HepG2 (cell line): ENCODE results near the gene NEDD4L. TPM values are rescaled to one million over a fixed set of nuclear protein-coding genes. Genes with fewer than 3 reads are reported as not detected.

Source experiments
- ATAC-seq: fragments of 200-7000 bp; cut with Tn5 transposase; 3 replicates; pipeline ENCODE4 v1.9.1; 2020; ENCODE audit warnings: mild to moderate bottlenecking, moderate library complexity
- BruUV-seq: library from RNA; stranded (reverse); fragments of 400-500 nt; replicated peaks from 2 replicates; lab custom pipeline; 2021; lab: Mats Ljungman, UMichigan
- CTCF ChIA-PET: fragments of 300-600 bp; formaldehyde crosslinking; extraction: SDS; loops from one replicate; lab custom pipeline; 2021; ENCODE audit warnings: low total read pairs, inconsistent platforms, low intra/inter-chr PET ratio; lab: Yijun Ruan, JAX
- POLR2A ChIA-PET: fragments of 350-600 bp; sonication (Branson Sonifier 250); formaldehyde crosslinking; loops from one replicate; lab custom pipeline; 2020; ENCODE audit warnings: antibody characterized with exemption, inconsistent platforms; lab: Yijun Ruan, JAX
- DNase-seq: peaks from one replicate; pipeline ENCODE4 v3.0.0-alpha.2; 2015; ENCODE audit warnings: low spot score
- FAIRE-seq: peaks from 3 replicates; lab custom pipeline; 2011; peaks lifted over from hg19 to GRCh38; lab: Jason Lieb, UNC
- H2AFZ ChIP-seq: one replicate; pipeline ENCODE4 v1.6.1; 2011; ENCODE audit warnings: low read length, inconsistent platforms
- H3K27ac ChIP-seq: fragments of 300-600 bp; 3 replicates; pipeline ENCODE4 v1.8.0; 2011; ENCODE audit warnings: mixed run types, mild to moderate bottlenecking, mixed read lengths, low read length, inconsistent platforms; ENCODE audit not compliant: insufficient read depth; ENCODE audit errors: extremely low read length
- H3K27me3 ChIP-seq, 2 experiments: fragments of 200-600 bp in 1 of 2; 2 replicates in 1 of 2; 3 replicates in 1 of 2; pipeline versions ENCODE4 v1.6.0 to v1.8.0; 2011; ENCODE audit warnings: low read length in 2 of 2, mild to moderate bottlenecking in 2 of 2, moderate library complexity in 2 of 2, inconsistent platforms in 1 of 2; ENCODE audit not compliant: insufficient read depth in 2 of 2, control insufficient read depth in 1 of 2
- H3K36me3 ChIP-seq, 2 experiments: fragments of 200-600 bp in 1 of 2; replicated peaks in 1 of 2; 2 replicates in 1 of 2; 3 replicates in 1 of 2; pipeline versions ENCODE4 v1.5.1 to v1.8.0; 2011; ENCODE audit warnings: low read length in 2 of 2, inconsistent platforms in 1 of 2; ENCODE audit not compliant: insufficient read depth in 2 of 2, control insufficient read depth in 1 of 2
- H3K4me1 ChIP-seq: 2 replicates; pipeline ENCODE4 v1.5.1; 2012; ENCODE audit warnings: low read length, inconsistent platforms; ENCODE audit not compliant: insufficient read depth
- H3K4me2 ChIP-seq: 2 replicates; pipeline ENCODE4 v1.6.0; 2011; ENCODE audit warnings: low read depth, low read length, inconsistent platforms
- H3K4me3 ChIP-seq, 3 experiments: fragments of 200-600 bp in 1 of 3; sonication (generic), shearing (Covaris generic) in 1 of 3; replicated peaks in 1 of 3; 2 replicates each; pipeline ENCODE4 v1.5.1; 2011 to 2016; ENCODE audit warnings: low read length in 3 of 3, inconsistent platforms in 2 of 3, low read depth in 2 of 3, mild to moderate bottlenecking in 2 of 3, control low read depth in 1 of 3, mixed read lengths in 1 of 3; ENCODE audit not compliant: insufficient read depth in 1 of 3
- H3K79me2 ChIP-seq: one replicate; pipeline ENCODE4 v1.6.1; 2011; ENCODE audit warnings: low read length, inconsistent platforms; ENCODE audit not compliant: insufficient read depth
- H3K9ac ChIP-seq: 2 replicates; pipeline ENCODE4 v1.6.0; 2011; ENCODE audit warnings: mild to moderate bottlenecking, low read depth, low read length, inconsistent platforms; ENCODE audit not compliant: insufficient read depth
- H3K9me3 ChIP-seq: 2 replicates; pipeline ENCODE4 v1.5.1; 2012; ENCODE audit warnings: mild to moderate bottlenecking, low read length
- H4K20me1 ChIP-seq: 2 replicates; pipeline ENCODE4 v1.6.0; 2011; ENCODE audit warnings: inconsistent platforms, mild to moderate bottlenecking, low read length, moderate library complexity; ENCODE audit not compliant: insufficient read depth
- ARNT ChIP-seq: fragments of 450-650 bp; IDR thresholded peaks from 2 replicates; pipeline ENCODE4 v1.6.1; 2017
- ISL2 ChIP-seq: sonication (generic); formaldehyde crosslinking; IDR thresholded peaks from 2 replicates; pipeline ENCODE4 v1.5.0; 2020; ENCODE audit warnings: missing genetic modification reagents
- MIER2 ChIP-seq: IDR thresholded peaks from 2 replicates; pipeline ENCODE4 v1.6.1; 2016; ENCODE audit warnings: missing biosample characterization, missing genetic modification reagents
- MLLT10 ChIP-seq: sonication (generic); formaldehyde crosslinking; IDR thresholded peaks from 2 replicates; pipeline ENCODE4 v1.4.0; 2020; ENCODE audit warnings: missing genetic modification reagents
- SKI ChIP-seq: fragments of 450-650 bp; IDR thresholded peaks from one replicate; pipeline ENCODE4 v1.6.1; 2018; ENCODE audit warnings: mild to moderate bottlenecking; ENCODE audit not compliant: partially characterized antibody
- SYNCRIP ChIP-seq: fragments of 200-400 bp; formaldehyde crosslinking; IDR thresholded peaks from 2 replicates; pipeline ENCODE4 v1.6.1; 2018; ENCODE audit warnings: mild to moderate bottlenecking, low read depth, low read length; ENCODE audit not compliant: insufficient read depth
- ZFAT ChIP-seq: sonication (generic); formaldehyde crosslinking; conservative IDR thresholded peaks from 2 replicates; pipeline ENCODE4 v1.8.1; 2023; ENCODE audit warnings: missing genetic modification reagents, inconsistent platforms
- ZFY ChIP-seq: sonication (generic); formaldehyde crosslinking; IDR thresholded peaks from 2 replicates; pipeline ENCODE4 v1.4.0; 2020; ENCODE audit warnings: missing genetic modification reagents
- ZIK1 ChIP-seq: sonication (generic); formaldehyde crosslinking; IDR thresholded peaks from 2 replicates; pipeline ENCODE4 v1.5.0; 2020; ENCODE audit warnings: mild to moderate bottlenecking, low read depth, missing genetic modification reagents, borderline replicate concordance
- ZMAT3 ChIP-seq: sonication (generic); formaldehyde crosslinking; conservative IDR thresholded peaks from 2 replicates; pipeline ENCODE4 v1.7.0; 2021; ENCODE audit warnings: missing genetic modification reagents
- ZNF367 ChIP-seq: sonication (generic); formaldehyde crosslinking; IDR thresholded peaks from 2 replicates; pipeline ENCODE4 v1.4.0; 2020; ENCODE audit warnings: missing genetic modification reagents, borderline replicate concordance
- ZNF83 ChIP-seq: sonication (generic); formaldehyde crosslinking; IDR thresholded peaks from 2 replicates; pipeline ENCODE4 v1.4.0; 2020; ENCODE audit warnings: missing genetic modification reagents, mild to moderate bottlenecking, borderline replicate concordance
- ZNF879 ChIP-seq: sonication (generic); formaldehyde crosslinking; IDR thresholded peaks from 2 replicates; pipeline ENCODE4 v1.8.1; 2023; ENCODE audit warnings: missing genetic modification reagents
- WGBS: methylation state at CpG from one replicate; pipeline ENCODE4 v1.1.6; 2017; ENCODE audit warnings: low lambda C conversion rate; 5-methylcytosine and 5-hydroxymethylcytosine counted together
- in situ Hi-C: cut with HindIII; loops from 2 replicates; pipeline ENCODE4 v1.10.0; 2017; ENCODE audit warnings: low pct_unique_long_range_greater_than_20kb; ENCODE audit not compliant: extremely low pct_ligation_motif_present
- intact Hi-C: fragments of 100-400 bp; cut with micrococcal nuclease; formaldehyde crosslinking; loops from one replicate; pipeline ENCODE4 v1.10.0; 2022; ENCODE audit not compliant: unreplicated experiment
- polyA plus RNA-seq, 8 experiments: library from polyadenylated mRNA; depleted of rRNA in 3 of 8; stranded (reverse) in 7 of 8; unstranded in 1 of 8; fragments of >200 nt; fragmentation: Illumina TruSeq in 4 of 8; extraction: Trizol in 4 of 8; gene quantifications; 2 replicates each; pipeline versions ENCODE4 v1.2.1 to v1.2.3, GENCODE V29; 2011 to 2016; ENCODE audit warnings: low read depth in 4 of 8, missing spikeins in 1 of 8, mixed read lengths in 1 of 8; ENCODE audit not compliant: insufficient read depth in 1 of 8
- total RNA-seq, 5 experiments: library from RNA; depleted of rRNA; stranded (reverse); fragments of >200 nt; fragmentation: Illumina TruSeq; extraction: Trizol; gene quantifications; 2 replicates each; pipeline ENCODE4 v1.2.3, GENCODE V29; 2016; ENCODE audit warnings: low read depth in 1 of 5
- TF ChIP-seq, protein P1 (sequence below): sonication (generic); formaldehyde crosslinking; IDR thresholded peaks from 2 replicates; pipeline ENCODE4 v1.5.1; 2020; ENCODE audit warnings: missing genetic modification reagents, mild to moderate bottlenecking, borderline replicate concordance
- TF ChIP-seq, protein P2 (sequence below): IDR thresholded peaks from 2 replicates; pipeline ENCODE4 v1.6.1; 2016; ENCODE audit warnings: low read depth, control low read depth
- TF ChIP-seq, protein P3 (sequence below): IDR thresholded peaks from 2 replicates; pipeline ENCODE4 v1.4.0; 2020; ENCODE audit warnings: mild to moderate bottlenecking, missing genetic modification reagents
- TF ChIP-seq, protein P4 (sequence below): sonication (generic); formaldehyde crosslinking; IDR thresholded peaks from 2 replicates; pipeline ENCODE4 v1.5.0; 2020; ENCODE audit warnings: missing genetic modification reagents

Gene NEDD4L
- total and polyA plus RNA-seq, 2 of the 13 experiments (the other 11 are each of a cell fraction or from before 2014, with no cell fraction given): 168 to 390 TPM

DNA sequence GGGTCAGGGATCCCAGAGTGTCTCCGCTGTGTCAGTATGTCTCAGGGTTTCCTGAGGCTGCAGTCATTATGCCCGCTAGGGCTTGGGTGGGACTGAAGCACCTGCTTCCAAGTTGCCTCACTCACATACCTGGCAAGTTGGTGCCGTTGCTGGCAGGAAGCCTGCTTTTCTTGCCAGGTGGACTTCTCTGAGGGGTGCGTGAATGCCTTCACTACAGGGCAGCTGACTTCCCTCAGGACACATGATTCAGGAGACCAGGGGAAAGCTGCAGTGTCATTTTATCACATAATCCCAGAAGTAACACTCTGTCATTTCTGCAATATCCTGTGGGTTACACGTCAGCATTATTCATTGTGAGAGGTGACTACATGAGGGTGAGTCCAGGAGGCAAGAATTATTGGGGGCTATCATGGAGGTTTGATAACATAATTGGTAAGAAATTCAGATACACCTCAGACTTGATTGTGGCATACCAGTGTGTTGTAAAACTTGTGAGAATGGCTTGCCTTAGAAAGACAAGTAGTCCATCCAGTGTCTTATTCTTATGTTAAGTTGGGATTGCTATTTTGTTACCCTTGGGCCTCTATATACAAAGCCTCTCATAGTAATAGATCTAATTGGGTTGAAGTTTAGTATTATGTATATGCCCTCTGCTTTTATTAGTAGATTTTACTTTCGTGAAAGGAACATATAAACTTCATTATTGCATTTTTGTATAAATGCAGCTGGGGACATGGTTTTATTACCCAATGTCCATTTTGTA, 44.1 kb downstream of the NEDD4L start:
- Histone ChIP-seq H3K9me3 (no peaks in the 10 kb centered on the region), H3K4me2 (no peak overlapping the region), H3K36me3 (no peaks in the 10 kb centered on the region), H3K4me1 (no peaks in the 10 kb centered on the region), H3K79me2 (peaks cover 22% of the 10 kb centered on the region), H2AFZ (no peak overlapping the region), H3K4me3 (no peak overlapping the region), H3K9ac (no peak overlapping the region), H3K27ac (no peak overlapping the region), H4K20me1 (0 out of 2 replicates have a peak, but pooled peaks cover 3% of the 10 kb centered on the region), H3K27me3 (no peaks in the 10 kb centered on the region)
- POLR2A ChIA-PET: no interaction called here
- BruUV-seq: no TSS peak
- TF ChIP-seq ZNF367: no peak
- TF ChIP-seq ISL2 (CRISPR knock-in tag): no peak
- no peak for TF ChIP-seq SYNCRIP
- TF ChIP-seq SKI: no peak
- TF ChIP-seq, protein P1, sequence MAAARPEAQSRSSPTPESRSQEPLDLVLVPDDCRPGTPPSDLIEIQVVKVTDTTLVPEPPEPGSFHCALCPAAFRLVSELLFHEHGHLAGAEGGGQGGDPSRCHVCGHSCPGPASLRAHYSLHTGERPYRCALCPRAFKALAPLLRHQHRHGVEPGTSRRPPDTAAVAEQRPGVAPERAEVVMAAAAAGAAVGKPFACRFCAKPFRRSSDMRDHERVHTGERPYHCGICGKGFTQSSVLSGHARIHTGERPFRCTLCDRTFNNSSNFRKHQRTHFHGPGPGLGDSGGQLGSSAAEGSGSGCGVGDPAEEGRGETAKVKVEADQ: no peak
- no peak for TF ChIP-seq ZFY (CRISPR knock-in tag)
- no peak for TF ChIP-seq ZMAT3
- no peak for TF ChIP-seq ZNF83 (CRISPR knock-in tag)
- no peak for TF ChIP-seq ZFAT
- TF ChIP-seq, protein P2, sequence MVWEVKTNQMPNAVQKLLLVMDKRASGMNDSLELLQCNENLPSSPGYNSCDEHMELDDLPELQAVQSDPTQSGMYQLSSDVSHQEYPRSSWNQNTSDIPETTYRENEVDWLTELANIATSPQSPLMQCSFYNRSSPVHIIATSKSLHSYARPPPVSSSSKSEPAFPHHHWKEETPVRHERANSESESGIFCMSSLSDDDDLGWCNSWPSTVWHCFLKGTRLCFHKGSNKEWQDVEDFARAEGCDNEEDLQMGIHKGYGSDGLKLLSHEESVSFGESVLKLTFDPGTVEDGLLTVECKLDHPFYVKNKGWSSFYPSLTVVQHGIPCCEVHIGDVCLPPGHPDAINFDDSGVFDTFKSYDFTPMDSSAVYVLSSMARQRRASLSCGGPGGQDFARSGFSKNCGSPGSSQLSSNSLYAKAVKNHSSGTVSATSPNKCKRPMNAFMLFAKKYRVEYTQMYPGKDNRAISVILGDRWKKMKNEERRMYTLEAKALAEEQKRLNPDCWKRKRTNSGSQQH (CRISPR knock-in tag): no peak
- no peak for TF ChIP-seq MLLT10
- no peak for TF ChIP-seq ZNF879 (CRISPR knock-in tag)
- TF ChIP-seq, protein P3, sequence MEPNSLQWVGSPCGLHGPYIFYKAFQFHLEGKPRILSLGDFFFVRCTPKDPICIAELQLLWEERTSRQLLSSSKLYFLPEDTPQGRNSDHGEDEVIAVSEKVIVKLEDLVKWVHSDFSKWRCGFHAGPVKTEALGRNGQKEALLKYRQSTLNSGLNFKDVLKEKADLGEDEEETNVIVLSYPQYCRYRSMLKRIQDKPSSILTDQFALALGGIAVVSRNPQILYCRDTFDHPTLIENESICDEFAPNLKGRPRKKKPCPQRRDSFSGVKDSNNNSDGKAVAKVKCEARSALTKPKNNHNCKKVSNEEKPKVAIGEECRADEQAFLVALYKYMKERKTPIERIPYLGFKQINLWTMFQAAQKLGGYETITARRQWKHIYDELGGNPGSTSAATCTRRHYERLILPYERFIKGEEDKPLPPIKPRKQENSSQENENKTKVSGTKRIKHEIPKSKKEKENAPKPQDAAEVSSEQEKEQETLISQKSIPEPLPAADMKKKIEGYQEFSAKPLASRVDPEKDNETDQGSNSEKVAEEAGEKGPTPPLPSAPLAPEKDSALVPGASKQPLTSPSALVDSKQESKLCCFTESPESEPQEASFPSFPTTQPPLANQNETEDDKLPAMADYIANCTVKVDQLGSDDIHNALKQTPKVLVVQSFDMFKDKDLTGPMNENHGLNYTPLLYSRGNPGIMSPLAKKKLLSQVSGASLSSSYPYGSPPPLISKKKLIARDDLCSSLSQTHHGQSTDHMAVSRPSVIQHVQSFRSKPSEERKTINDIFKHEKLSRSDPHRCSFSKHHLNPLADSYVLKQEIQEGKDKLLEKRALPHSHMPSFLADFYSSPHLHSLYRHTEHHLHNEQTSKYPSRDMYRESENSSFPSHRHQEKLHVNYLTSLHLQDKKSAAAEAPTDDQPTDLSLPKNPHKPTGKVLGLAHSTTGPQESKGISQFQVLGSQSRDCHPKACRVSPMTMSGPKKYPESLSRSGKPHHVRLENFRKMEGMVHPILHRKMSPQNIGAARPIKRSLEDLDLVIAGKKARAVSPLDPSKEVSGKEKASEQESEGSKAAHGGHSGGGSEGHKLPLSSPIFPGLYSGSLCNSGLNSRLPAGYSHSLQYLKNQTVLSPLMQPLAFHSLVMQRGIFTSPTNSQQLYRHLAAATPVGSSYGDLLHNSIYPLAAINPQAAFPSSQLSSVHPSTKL (CRISPR knock-in tag): no peak
- TF ChIP-seq ZIK1 (CRISPR knock-in tag): no peak
- TF ChIP-seq, protein P4, sequence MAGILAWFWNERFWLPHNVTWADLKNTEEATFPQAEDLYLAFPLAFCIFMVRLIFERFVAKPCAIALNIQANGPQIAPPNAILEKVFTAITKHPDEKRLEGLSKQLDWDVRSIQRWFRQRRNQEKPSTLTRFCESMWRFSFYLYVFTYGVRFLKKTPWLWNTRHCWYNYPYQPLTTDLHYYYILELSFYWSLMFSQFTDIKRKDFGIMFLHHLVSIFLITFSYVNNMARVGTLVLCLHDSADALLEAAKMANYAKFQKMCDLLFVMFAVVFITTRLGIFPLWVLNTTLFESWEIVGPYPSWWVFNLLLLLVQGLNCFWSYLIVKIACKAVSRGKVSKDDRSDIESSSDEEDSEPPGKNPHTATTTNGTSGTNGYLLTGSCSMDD (CRISPR knock-in tag): no peak
- TF ChIP-seq MIER2 (CRISPR knock-in tag): no peak
- TF ChIP-seq ARNT: no peak
- FAIRE-seq: no peak
- no peak for DNase-seq
- no peak for ATAC-seq
- in situ Hi-C loops: no loop called here
- CTCF ChIA-PET: no interaction called here
- intact Hi-C loops: no loop called here
- WGBS: 97% methylated on average over 2 of the region's 6 CpGs
